Measurements from ENCODE around the gene PAX4. TPM values are rescaled to one million over a fixed set of nuclear protein-coding genes. Genes with fewer than 3 reads are reported as not detected.

The PAX4 gene
- total and polyA plus RNA-seq, 9 of the 15 experiments (the other 6 are each of a cell fraction or from before 2014, with no cell fraction given): not detected

- in situ Hi-C loops (cut with MboI) (no loop called here), intact Hi-C loops (cut with micrococcal nuclease) (no loop called here)
- Histone ChIP-seq H3K9me1 (ENCODE audit: control insufficient read depth, insufficient read depth, low read length) (no peaks in the 10 kb centered on the region), H3K9me3 (replicated peaks; ENCODE audit: control insufficient read depth, insufficient read depth, low read depth, low read length) (no peaks in the 10 kb centered on the region), H3K9ac (ENCODE audit: insufficient read depth in 1 of 2, low read depth in 2 of 2, low read length in 2 of 2) (no peak overlapping the region), H3K4me1 (replicated peaks in 1 of 2; ENCODE audit: control insufficient read depth in 2 of 2, insufficient read depth in 2 of 2, low read length in 2 of 2) (no peaks in the 10 kb centered on the region), H3K27ac (ENCODE audit: extremely low read depth, low read depth, low read length) (no peak overlapping the region), H2AFZ (ENCODE audit: low read depth, low read length) (no peak overlapping the region), H3K27me3 (ENCODE audit: control insufficient read depth in 2 of 2, insufficient read depth in 2 of 2, low read length in 2 of 2) (peaks cover 12 to 24% of the 10 kb centered on the region in 2 experiments; a peak in 3 of 5 replicates), H3K36me3 (ENCODE audit: control insufficient read depth, insufficient read depth, low read length) (no peaks in the 10 kb centered on the region), H3K4me2 (ENCODE audit: insufficient read depth, low read length) (no peak overlapping the region), H3K79me2 (ENCODE audit: control insufficient read depth, insufficient read depth, low read length) (no peaks in the 10 kb centered on the region), H4K20me1 (replicated peaks; ENCODE audit: control insufficient read depth, insufficient read depth, low read length) (no peaks in the 10 kb centered on the region), H3K4me3 (no peak overlapping the region)
- CTCF ChIA-PET (ENCODE audit: low intra/inter-chr PET ratio): no interaction called here
- POLR2A ChIA-PET: interaction anchor here (0.7 to 2.7 kb wide), 3 partner anchors 9 to 17 kb away, joined by 4 to 16 read pairs (median 4); partner anchors contain the start of gene SND1
- ATAC-seq: no peak
- no peak for DNase-seq (ENCODE audit: extremely low read depth in 1 of 4, low spot score in 3 of 4)
- no TSS peak for BruUV-seq (replicated peaks)
- no peak for FAIRE-seq
- no peak for TF ChIP-seq RCOR1 (IDR thresholded peaks at IDR 0.05; ENCODE audit: borderline replicate concordance in 1 of 2, low read depth in 2 of 2, low read length in 2 of 2)
- TF ChIP-seq ZKSCAN1 (IDR thresholded peaks at IDR 0.05; ENCODE audit: low read depth, low read length): no peak
- TF ChIP-seq GATA2 (CRISPR knock-in tag; IDR thresholded peaks at IDR 0.05): no peak
- TF ChIP-seq KAT2B (IDR thresholded peaks at IDR 0.05; ENCODE audit: low read depth, low read length): no peak
- TF ChIP-seq USF2 (CRISPR knock-in tag; IDR thresholded peaks at IDR 0.05): no peak
- TF ChIP-seq AFF4 (CRISPR knock-in tag; IDR thresholded peaks at IDR 0.05): no peak
- no peak for TF ChIP-seq NUFIP1 (IDR thresholded peaks at IDR 0.05; ENCODE audit: partially characterized antibody)
- no peak for TF ChIP-seq EHMT2 (IDR thresholded peaks at IDR 0.05)
- TF ChIP-seq SAP30 (IDR thresholded peaks at IDR 0.05; ENCODE audit: borderline replicate concordance, insufficient read depth, low read depth, low read length, poor library complexity, severe bottlenecking): no peak
- TF ChIP-seq ZNF75A (CRISPR knock-in tag; IDR thresholded peaks at IDR 0.05): no peak
- TF ChIP-seq ZNF398 (CRISPR knock-in tag; IDR thresholded peaks at IDR 0.05): no peak
- TF ChIP-seq PREB (CRISPR knock-in tag; IDR thresholded peaks at IDR 0.05): no peak
- TF ChIP-seq ZNF699 (CRISPR knock-in tag; IDR thresholded peaks at IDR 0.05; ENCODE audit: insufficient replicate concordance): no peak
- TF ChIP-seq KDM1A (IDR thresholded peaks at IDR 0.05): 0 out of 4 replicates have a peak, but pooled peaks of 1 of the 2 experiments have one; percentile 22
- TF ChIP-seq HLTF (IDR thresholded peaks at IDR 0.05): no peak
- peak; percentile 57 for TF ChIP-seq BCOR (IDR thresholded peaks at IDR 0.05)
- TF ChIP-seq NCOA2 (IDR thresholded peaks at IDR 0.05; ENCODE audit: partially characterized antibody in 2 of 2): no peak
Measured at GRCh38 chr7:127638197-127638596, 20.3 kb upstream of the PAX4 start.

Data from K562 (cell line).